G401 (cell line): ENCODE measurements around the gene PDGFB. TPM values are rescaled to one million over a fixed set of nuclear protein-coding genes. Genes with fewer than 3 reads are reported as not detected.

Experiments used
- DNase-seq: peaks from one replicate; pipeline ENCODE4 v3.0.0-alpha.2; 2015; ENCODE audit warnings: low spot score
- in situ Hi-C: cut with HindIII; loops from 2 replicates; pipeline ENCODE4 v1.10.0; 2016; ENCODE audit warnings: low sequenced_read_pairs, mixed read lengths
- total RNA-seq: library from RNA; depleted of rRNA; stranded (reverse); fragments of >200 nt; shearing (Covaris generic); gene quantifications from 2 replicates; pipeline ENCODE4 v1.2.3, GENCODE V29; 2014; rRNA removed

The PDGFB gene
- 5.0 and 17.1 TPM in 2 replicates for total RNA-seq

GRCh38 chr22:39244496-39245129, at the start of gene PDGFB:
Gene PDGFB, minus strand, starts transcription at chr22:39244982. Its CDS starts 1,019 bp downstream, at chr22:39243963.
- peak; percentile 62 for DNase-seq
- in situ Hi-C loops = no loop called here

GRCh38 chr22:39293766-39294368, 49.1 kb upstream of the PDGFB start:
- in situ Hi-C loops = no loop called here
- no peak for DNase-seq

DNA sequence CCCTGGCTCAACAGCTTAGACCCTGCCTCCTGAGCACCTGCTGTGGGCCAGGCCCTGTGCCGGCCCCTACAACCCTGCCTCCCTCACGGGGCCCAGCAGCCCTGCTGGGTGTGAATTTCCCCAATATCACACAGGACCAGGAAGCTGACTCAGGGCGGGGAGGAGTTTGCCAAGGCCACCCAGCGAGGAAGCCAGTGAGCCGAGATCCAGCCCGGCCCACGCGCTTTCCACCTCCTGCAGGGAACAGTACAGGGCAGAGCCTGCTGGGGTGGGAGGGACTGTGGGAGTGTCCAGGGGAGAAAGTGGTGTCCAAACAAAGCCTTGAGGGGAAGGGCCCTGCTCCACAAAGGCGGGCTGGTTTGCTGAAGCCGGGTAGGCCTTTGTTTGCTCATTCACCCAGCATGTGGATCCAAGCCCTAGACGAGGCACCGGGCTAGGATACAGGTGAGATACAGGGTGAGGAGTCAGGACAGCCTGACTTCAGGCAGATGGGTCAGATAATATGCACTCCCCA, 47.8 kb upstream of the PDGFB start:
- in situ Hi-C loops = no loop called here
- no peak for DNase-seq

DNA sequence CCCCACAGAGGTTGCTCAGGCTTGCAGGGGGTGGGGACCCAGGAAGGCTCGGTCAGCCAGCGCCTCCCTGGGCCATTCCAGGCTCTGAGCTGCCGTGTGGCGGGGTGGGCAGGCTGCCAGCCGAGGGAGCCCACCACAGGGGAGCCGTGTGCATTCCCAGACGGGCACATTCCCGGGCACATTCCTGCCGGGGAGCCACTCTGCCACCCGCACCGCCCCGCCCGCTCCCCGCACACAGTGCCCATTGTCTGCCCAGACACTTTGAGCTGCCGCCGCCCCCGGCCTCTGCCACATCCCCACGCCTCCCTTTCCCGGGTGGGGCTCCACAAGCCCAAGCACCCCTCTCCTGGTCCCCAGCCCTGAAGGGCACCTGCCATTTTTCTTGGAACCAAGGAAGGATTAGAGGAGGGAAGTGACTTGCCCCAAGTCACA, 47.3 kb upstream of the PDGFB start:
- in situ Hi-C loops = no loop called here
- no peak for DNase-seq

- no peak for DNase-seq
- in situ Hi-C loops = no loop called here
These were observed 46.7 kb upstream of the PDGFB start for GRCh38 chr22:39291523-39291922.

DNA sequence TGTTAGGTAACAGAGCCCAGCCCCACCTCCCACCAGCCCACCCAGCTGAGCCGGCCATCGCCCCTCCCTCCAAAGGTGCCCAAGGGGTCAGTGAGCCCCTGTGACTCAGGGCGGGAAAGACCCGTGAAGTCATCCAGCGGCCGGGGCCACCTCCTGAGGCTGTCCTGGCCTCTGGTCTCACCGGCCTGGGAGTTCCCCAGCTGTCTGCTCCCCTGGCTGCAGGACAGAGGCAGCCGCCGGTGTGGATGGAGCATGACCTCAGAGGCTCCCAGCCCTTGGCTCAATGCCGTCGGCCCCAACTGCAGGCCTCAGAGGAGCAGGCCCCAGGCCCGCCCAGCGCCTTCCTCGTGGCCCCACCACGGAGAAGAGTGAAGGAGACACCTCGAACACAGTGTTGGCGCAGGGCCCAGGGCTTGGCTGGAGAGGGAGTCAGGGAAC, 46.0 kb upstream of the PDGFB start:
- in situ Hi-C loops = no loop called here
- no peak for DNase-seq

GRCh38 chr22:39289975-39290720, 45.4 kb upstream of the PDGFB start:
- no peak for DNase-seq
- in situ Hi-C loops = no loop called here

GRCh38 chr22:39289533-39289932, 44.8 kb upstream of the PDGFB start:
- no peak for DNase-seq
- in situ Hi-C loops = no loop called here

DNA sequence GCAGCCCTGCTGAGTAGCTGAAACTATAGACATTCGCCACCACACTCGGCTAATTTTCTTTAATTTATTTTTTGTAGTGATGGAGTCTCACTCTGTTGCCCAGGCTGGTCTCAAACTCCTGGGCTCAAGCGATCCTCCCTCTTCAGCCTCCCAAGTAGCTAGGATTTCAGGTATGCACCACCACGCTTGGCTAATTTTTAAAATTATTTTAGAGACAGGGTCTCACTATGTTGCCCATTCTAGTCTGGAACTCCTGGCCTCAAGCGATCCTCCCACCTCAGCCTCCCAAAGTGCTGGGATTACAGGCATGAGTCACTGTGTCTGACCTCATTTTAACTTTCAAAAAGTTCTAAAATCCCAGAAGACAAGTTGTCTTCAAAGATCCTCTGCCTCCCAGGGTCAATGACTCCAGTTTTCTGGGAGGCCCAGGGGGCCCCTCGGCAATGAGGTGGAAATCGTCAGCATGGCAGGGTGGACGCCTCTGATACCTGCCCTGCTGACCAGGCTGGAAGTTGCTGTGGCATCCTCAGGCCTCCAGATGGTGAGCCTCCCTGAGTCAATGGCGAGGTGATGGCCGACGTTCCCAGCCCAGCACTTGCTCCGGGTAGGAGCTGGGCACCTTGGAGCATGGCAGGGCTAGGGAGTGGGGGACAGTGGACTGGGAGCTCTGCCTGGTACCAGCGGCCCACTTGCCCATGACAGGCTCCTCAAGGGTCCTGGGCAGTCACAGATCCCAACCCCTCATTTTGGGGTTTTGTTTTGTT, 43.5 kb upstream of the PDGFB start:
- in situ Hi-C loops = no loop called here

GRCh38 chr22:39287076-39287725, 42.4 kb upstream of the PDGFB start:
- no peak for DNase-seq
- in situ Hi-C loops = no loop called here

More for the DNA sequence above, 43.5 kb upstream of the PDGFB start:
- DNase-seq = no peak

GRCh38 chr22:39284983-39285382, 40.2 kb upstream of the PDGFB start:
- in situ Hi-C loops = no loop called here

GRCh38 chr22:39284142-39284980, 39.6 kb upstream of the PDGFB start:
- DNase-seq = no peak
- in situ Hi-C loops = no loop called here

More at GRCh38 chr22:39284983-39285382, 40.2 kb upstream of the PDGFB start:
- DNase-seq = no peak

- DNase-seq = no peak
These were observed 38.8 kb upstream of the PDGFB start for GRCh38 chr22:39283322-39284141.

DNA sequence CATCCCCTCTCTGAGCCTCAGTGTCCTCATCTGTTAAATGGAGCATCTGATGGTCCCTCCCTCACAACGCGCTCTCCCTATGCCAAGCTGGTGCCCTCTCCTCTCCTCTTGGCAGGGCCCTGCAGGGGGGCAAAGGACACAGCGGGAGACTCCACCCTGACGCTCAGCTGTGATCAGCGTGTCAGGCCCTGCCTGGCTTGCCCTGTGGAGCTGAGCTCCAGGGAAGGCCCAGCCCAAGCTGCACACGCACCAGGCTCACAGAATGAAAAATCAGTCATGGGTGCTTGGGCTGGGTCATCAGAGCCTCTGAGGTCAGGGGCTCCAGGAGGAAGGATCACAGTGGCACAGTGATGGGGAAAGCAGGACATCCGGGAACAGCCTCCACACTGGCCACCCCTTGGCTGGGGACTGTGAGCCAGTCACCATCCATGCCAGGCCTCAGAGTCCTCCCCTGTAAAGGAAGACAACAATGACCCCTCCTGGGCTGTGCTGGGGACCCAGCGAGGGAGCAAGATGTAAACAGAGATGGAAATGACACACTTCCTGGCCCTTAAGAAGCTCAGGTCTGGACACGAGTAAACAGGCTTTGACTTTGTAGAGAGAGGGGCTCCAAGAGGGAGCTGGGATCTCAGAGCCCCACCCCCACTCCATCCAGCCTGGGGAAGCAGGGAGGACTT, 38.0 kb upstream of the PDGFB start:
- in situ Hi-C loops = no loop called here
- DNase-seq = no peak

More at GRCh38 chr22:39283322-39284141, 38.8 kb upstream of the PDGFB start:
- in situ Hi-C loops = no loop called here

GRCh38 chr22:39281126-39281525, 36.3 kb upstream of the PDGFB start:
- no peak for DNase-seq
- in situ Hi-C loops = no loop called here

DNA sequence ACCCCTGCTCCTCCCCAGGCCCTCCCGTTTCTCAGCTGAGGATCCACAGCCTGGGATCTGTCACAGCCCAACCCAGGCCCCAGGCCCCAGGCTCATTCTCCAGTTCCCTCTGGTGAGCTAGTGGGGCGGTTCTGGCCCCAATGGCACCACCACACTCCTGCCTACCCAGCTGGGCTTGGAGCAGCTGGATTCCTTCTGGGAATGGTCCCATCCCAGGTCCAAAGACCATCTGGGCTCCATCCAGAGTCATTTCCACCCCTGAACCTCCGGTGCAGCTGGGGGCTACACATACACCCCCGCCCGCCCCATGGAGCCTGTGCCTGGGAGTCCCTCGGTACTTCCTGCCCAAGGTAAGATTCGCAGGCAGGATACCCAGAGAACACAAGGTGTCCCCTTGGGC, 35.5 kb upstream of the PDGFB start:
- no peak for DNase-seq
- in situ Hi-C loops = no loop called here
